HG03439 (cell line): Measurements from ENCODE around the gene RHCE.
"Not testable (repeated sequence)": the region's sequence is repeated elsewhere in the genome, so short reads cannot be mapped to it uniquely, and the experiment has no call there.

Source experiments
- ATAC-seq: cut with Tn5 transposase; IDR thresholded peaks from one replicate; pipeline ENCODE4 v1.9.1; 2021; ENCODE audit warnings: mild to moderate bottlenecking, moderate library complexity; ENCODE audit not compliant: unreplicated experiment

RHCE gene

GRCh38 chr1:25349606-25350005, 71.0 kb downstream of the RHCE start:
- no peak for ATAC-seq

GRCh38 chr1:25347556-25347955, 73.1 kb downstream of the RHCE start:
- ATAC-seq: no peak

- ATAC-seq: no peak
These were observed 76.8 kb downstream of the RHCE start for GRCh38 chr1:25343872-25344271.

GRCh38 chr1:25342846-25343245, 77.8 kb downstream of the RHCE start:
- ATAC-seq: no peak

- no peak for ATAC-seq
These were observed 78.9 kb downstream of the RHCE start for GRCh38 chr1:25341746-25342145.

- no peak for ATAC-seq
These were observed 81.6 kb downstream of the RHCE start for GRCh38 chr1:25338986-25339385.

- peak; percentile 72 for ATAC-seq
These were observed 82.2 kb downstream of the RHCE start, which contains the start of gene TMEM50A for GRCh38 chr1:25338188-25338981. TMEM50A (plus strand) TSS chr1:25338334; CDS start chr1:25340487, 2,153 bp downstream.

- ATAC-seq: peak; percentile 43
These were observed 83.0 kb downstream of the RHCE start for GRCh38 chr1:25337483-25338187.

- peak; percentile 17 for ATAC-seq
These were observed 83.7 kb downstream of the RHCE start for GRCh38 chr1:25336922-25337354.

GRCh38 chr1:25329950-25330349, 90.7 kb downstream of the RHCE start:
- ATAC-seq: not testable (repeated sequence)

GRCh38 chr1:25329336-25329735, 91.3 kb downstream of the RHCE start:
- not testable (repeated sequence) for ATAC-seq

- ATAC-seq: not testable (repeated sequence)
These were observed 91.8 kb downstream of the RHCE start for GRCh38 chr1:25328791-25329185.

GRCh38 chr1:25327864-25328790, 92.5 kb downstream of the RHCE start:
- ATAC-seq: not testable (repeated sequence)

- not testable (repeated sequence) for ATAC-seq
These were observed 96.2 kb downstream of the RHCE start for GRCh38 chr1:25324407-25324806.

- not testable (repeated sequence) for ATAC-seq
These were observed 98.5 kb downstream of the RHCE start for GRCh38 chr1:25322127-25322526.

GRCh38 chr1:25320314-25320938, 100.2 kb downstream of the RHCE start:
- ATAC-seq: not testable (repeated sequence)

GRCh38 chr1:25312806-25313470, 107.7 kb downstream of the RHCE start:
- ATAC-seq: not testable (repeated sequence)
